GM23338 (cell line): Measurements from ENCODE around the gene TMSB15B. TPM values are rescaled to one million over a fixed set of nuclear protein-coding genes. Genes with fewer than 3 reads are reported as not detected.
A peak's percentile ranks its signal among the peaks of the same experiment; 100 is the strongest.

ENCODE experiments used
- ATAC-seq: fragments of 200-7000 bp; cut with Tn5 transposase; 3 replicates; pipeline ENCODE4 v1.9.1; 2020
- DNase-seq: peaks from one replicate; pipeline ENCODE4 v3.0.0-alpha.2; 2015; ENCODE audit warnings: low spot score
- H2AFZ ChIP-seq: fragments of 200-600 bp; sonication (generic); 2 replicates; pipeline ENCODE4 v1.8.0; 2016; ENCODE audit warnings: antibody characterized with exemption, mild to moderate bottlenecking, moderate library complexity
- H3F3A ChIP-seq: fragments of 200-600 bp; sonication (generic); replicated peaks from 2 replicates; pipeline ENCODE4 v1.8.0; 2017; ENCODE audit warnings: antibody characterized with exemption, mixed run types, low read depth
- H3K27ac ChIP-seq: fragments of 200-600 bp; sonication (generic); 2 replicates; pipeline ENCODE4 v1.6.1; 2016; ENCODE audit warnings: low read depth
- H3K27me3 ChIP-seq: fragments of 200-600 bp; sonication (generic); 2 replicates; pipeline ENCODE4 v1.8.0; 2016; ENCODE audit warnings: mild to moderate bottlenecking, mixed run types, moderate library complexity; ENCODE audit not compliant: insufficient read depth
- H3K36me3 ChIP-seq: fragments of 200-600 bp; sonication (generic); 2 replicates; pipeline ENCODE4 v1.8.0; 2016; ENCODE audit warnings: mild to moderate bottlenecking; ENCODE audit not compliant: insufficient read depth
- H3K4me1 ChIP-seq: fragments of 200-600 bp; sonication (generic); 2 replicates; pipeline ENCODE4 v1.8.0; 2016; ENCODE audit warnings: mild to moderate bottlenecking, moderate library complexity; ENCODE audit not compliant: insufficient read depth
- H3K4me2 ChIP-seq: fragments of 200-600 bp; sonication (generic); 2 replicates; pipeline ENCODE4 v1.7.1; 2017; ENCODE audit warnings: mixed run types
- H3K4me3 ChIP-seq: fragments of 200-600 bp; sonication (generic); 2 replicates; pipeline ENCODE4 v1.6.1; 2016; ENCODE audit warnings: mixed run types
- H3K79me2 ChIP-seq: fragments of 200-600 bp; sonication (generic); replicated peaks from 2 replicates; pipeline ENCODE4 v1.8.0; 2017; ENCODE audit warnings: mild to moderate bottlenecking; ENCODE audit not compliant: insufficient read depth
- H3K9me2 ChIP-seq: fragments of 200-600 bp; sonication (generic); 2 replicates; pipeline ENCODE4 v1.8.0; 2017; ENCODE audit not compliant: insufficient read depth
- H4K20me1 ChIP-seq: fragments of 200-600 bp; sonication (generic); replicated peaks from 2 replicates; pipeline ENCODE4 v1.8.0; 2017; ENCODE audit warnings: mild to moderate bottlenecking; ENCODE audit not compliant: insufficient read depth
- H3K27ac Mint-ChIP-seq: 2 replicates; pipeline ENCODE4 v1.8.0; 2020; ENCODE audit warnings: inconsistent platforms, mild to moderate bottlenecking, moderate library complexity, mixed read lengths
- H3K27me3 Mint-ChIP-seq: 3 replicates; pipeline ENCODE4 v1.8.0; 2022; ENCODE audit warnings: low read depth, mild to moderate bottlenecking, moderate library complexity, mixed read lengths, inconsistent platforms; ENCODE audit not compliant: insufficient read depth, poor library complexity
- H3K36me3 Mint-ChIP-seq: 3 replicates; pipeline ENCODE4 v1.8.0; 2021; ENCODE audit warnings: low read depth, mild to moderate bottlenecking, inconsistent platforms, moderate library complexity, mixed read lengths
- H3K4me1 Mint-ChIP-seq: 3 replicates; pipeline ENCODE4 v1.8.0; 2020; ENCODE audit warnings: mild to moderate bottlenecking, inconsistent platforms, mixed read lengths
- H3K4me3 Mint-ChIP-seq: 3 replicates; pipeline ENCODE4 v1.8.0; 2021; ENCODE audit warnings: moderate library complexity, mild to moderate bottlenecking, inconsistent platforms, mixed read lengths
- H3K9me3 Mint-ChIP-seq: 3 replicates; pipeline ENCODE4 v1.8.0; 2020; ENCODE audit warnings: moderate library complexity, mild to moderate bottlenecking, inconsistent platforms, mixed read lengths
- CREB1 ChIP-seq: fragments of 250-450 bp; sonication (Bioruptor Pico); IDR thresholded peaks from 2 replicates; pipeline ENCODE4 v1.5.0; 2020; ENCODE audit warnings: low read depth, mild to moderate bottlenecking, moderate library complexity
- POLR2AphosphoS5 ChIP-seq: IDR thresholded peaks from 2 replicates; pipeline ENCODE4 v1.6.1; 2016; ENCODE audit warnings: antibody characterized with exemption, low read depth
- REST ChIP-seq: IDR thresholded peaks from one replicate; pipeline ENCODE4 v1.6.1; 2018; ENCODE audit warnings: antibody characterized with exemption; ENCODE audit not compliant: unreplicated experiment
- STAT1 ChIP-seq: IDR thresholded peaks from one replicate; pipeline ENCODE4 v1.6.1; 2016; ENCODE audit warnings: antibody characterized with exemption; ENCODE audit not compliant: unreplicated experiment
- ZNF331 ChIP-seq: fragments of 250-450 bp; sonication (Bioruptor Pico); IDR thresholded peaks from 2 replicates; pipeline ENCODE4 v1.5.0; 2020; ENCODE audit warnings: low read depth, mild to moderate bottlenecking, moderate library complexity
- ZNF462 ChIP-seq: fragments of 250-450 bp; sonication (Bioruptor Pico); IDR thresholded peaks from 2 replicates; pipeline ENCODE4 v1.5.0; 2020; ENCODE audit warnings: mild to moderate bottlenecking, moderate library complexity
- polyA plus RNA-seq: library from polyadenylated mRNA; unstranded; fragments of >200 nt; fragmentation: Nextera tagmentation; extraction: Ambion mirVana; gene quantifications from 2 replicates; pipeline ENCODE4 v1.2.1, GENCODE V29; 2016
- total RNA-seq: library from RNA; depleted of rRNA; stranded (reverse); fragments of >200 nt; shearing (Covaris generic); gene quantifications from 2 replicates; pipeline ENCODE4 v1.2.3, GENCODE V29; 2014

The TMSB15B gene
- total and polyA plus RNA-seq, 2 experiments from 2014 or later = 14.3 to 35.3 TPM

GRCh38 chrX:103999234-103999633 is 36.8 kb downstream of the TMSB15B start:
- H3K4me1 ChIP-seq = no peaks in the 10 kb centered on the region
- peak; percentile 2 for DNase-seq
- no peak overlapping the region for H2AFZ ChIP-seq
- no peak for TF ChIP-seq POLR2AphosphoS5
- TF ChIP-seq REST = no peak
- TF ChIP-seq CREB1 = no peak
- no peak for TF ChIP-seq ZNF331 (CRISPR knock-in tag)
- no peak for TF ChIP-seq ZNF462 (CRISPR knock-in tag)
- TF ChIP-seq STAT1 = no peak
- no peak for ATAC-seq
- H3K4me2 ChIP-seq = no peak overlapping the region
- no peak overlapping the region for H3K27ac ChIP-seq
- no peaks in the 10 kb centered on the region for H3K9me2 ChIP-seq
- H3K4me1 Mint-ChIP-seq = peaks cover 2% of the 10 kb centered on the region; the same call in 2 of the 3 replicates
- H4K20me1 ChIP-seq = no peaks in the 10 kb centered on the region
- H3K27ac Mint-ChIP-seq = no peak overlapping the region
- H3K36me3 Mint-ChIP-seq = no peaks in the 10 kb centered on the region
- no peak overlapping the region for H3K4me3 ChIP-seq
- H3K27me3 ChIP-seq = no peaks in the 10 kb centered on the region
- H3K9me3 Mint-ChIP-seq = no peaks in the 10 kb centered on the region
- no peaks in the 10 kb centered on the region for H3K79me2 ChIP-seq
- H3K36me3 ChIP-seq = no peaks in the 10 kb centered on the region
- H3K27me3 Mint-ChIP-seq = peaks cover 3% of the 10 kb centered on the region
- no peak overlapping the region for H3K4me3 Mint-ChIP-seq
- no peaks in the 10 kb centered on the region for H3F3A ChIP-seq
